ENCODE measurements around the gene SPR.
"Not testable (repeated sequence)": the region's sequence is repeated elsewhere in the genome, so short reads cannot be mapped to it uniquely, and the experiment has no call there.

The SPR gene

DNA sequence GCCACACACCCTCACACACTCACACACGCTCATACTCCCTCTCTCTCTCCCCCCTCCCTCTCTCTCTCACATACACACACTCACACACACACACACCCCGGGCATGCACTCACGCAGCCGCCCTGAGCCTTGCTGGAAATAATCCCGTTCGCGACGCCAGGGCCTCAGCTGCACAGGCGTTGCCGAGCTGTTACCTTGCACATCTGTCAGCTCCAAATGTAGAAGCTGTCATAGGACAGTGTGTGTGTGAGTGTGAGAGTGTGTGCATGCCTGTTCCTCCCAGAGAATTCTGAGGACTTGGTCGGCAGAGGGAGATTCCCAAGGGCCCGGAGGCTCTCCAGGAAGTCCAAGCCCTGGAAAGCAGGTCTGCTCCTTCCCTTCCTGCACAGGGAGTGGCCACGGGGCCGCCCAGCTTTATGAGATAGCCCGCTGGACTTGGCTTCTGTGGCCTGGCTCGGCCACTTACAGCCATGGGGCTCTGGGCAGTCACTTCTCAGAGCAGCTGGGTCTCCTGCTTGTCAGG, 8.6 kb downstream of the SPR start:
- H3K27me3 Mint-ChIP-seq (ENCODE audit: low read depth): peaks cover 32% of the 10 kb centered on the region
- H3K36me3 Mint-ChIP-seq (ENCODE audit: low read depth): no peaks in the 10 kb centered on the region

DNA sequence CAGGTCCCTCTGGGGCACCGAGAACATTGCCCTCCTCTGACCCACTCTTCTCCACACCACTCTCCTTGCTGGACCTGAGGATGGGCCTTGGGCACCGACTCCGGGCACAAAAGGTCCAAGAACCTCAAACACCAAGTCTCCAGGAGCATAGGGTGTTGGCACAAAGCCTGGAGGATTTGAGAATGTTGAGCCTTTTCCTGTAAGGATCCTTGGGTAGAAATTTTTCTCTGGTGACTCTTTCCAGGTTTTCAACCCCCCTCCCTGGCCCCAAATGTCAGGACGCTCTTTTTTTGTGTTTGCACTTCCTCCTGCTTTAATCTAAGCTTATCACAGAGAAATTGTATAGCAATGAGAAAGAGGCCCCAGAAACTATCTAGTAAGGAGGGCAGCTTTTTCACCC, 9.2 kb downstream of the SPR start:
- peaks cover 37% of the 10 kb centered on the region for H3K27me3 Mint-ChIP-seq (ENCODE audit: low read depth)

More for the DNA sequence above, 8.6 kb downstream of the SPR start:
- no peak overlapping the region for H3K27ac Mint-ChIP-seq
- H3K4me1 Mint-ChIP-seq (ENCODE audit: low read depth): peaks cover 1% of the 10 kb centered on the region
- H3K4me3 Mint-ChIP-seq: no peak overlapping the region
- H3K9me3 Mint-ChIP-seq: no peaks in the 10 kb centered on the region
- no peak for DNase-seq (ENCODE audit: low spot score)

DNA sequence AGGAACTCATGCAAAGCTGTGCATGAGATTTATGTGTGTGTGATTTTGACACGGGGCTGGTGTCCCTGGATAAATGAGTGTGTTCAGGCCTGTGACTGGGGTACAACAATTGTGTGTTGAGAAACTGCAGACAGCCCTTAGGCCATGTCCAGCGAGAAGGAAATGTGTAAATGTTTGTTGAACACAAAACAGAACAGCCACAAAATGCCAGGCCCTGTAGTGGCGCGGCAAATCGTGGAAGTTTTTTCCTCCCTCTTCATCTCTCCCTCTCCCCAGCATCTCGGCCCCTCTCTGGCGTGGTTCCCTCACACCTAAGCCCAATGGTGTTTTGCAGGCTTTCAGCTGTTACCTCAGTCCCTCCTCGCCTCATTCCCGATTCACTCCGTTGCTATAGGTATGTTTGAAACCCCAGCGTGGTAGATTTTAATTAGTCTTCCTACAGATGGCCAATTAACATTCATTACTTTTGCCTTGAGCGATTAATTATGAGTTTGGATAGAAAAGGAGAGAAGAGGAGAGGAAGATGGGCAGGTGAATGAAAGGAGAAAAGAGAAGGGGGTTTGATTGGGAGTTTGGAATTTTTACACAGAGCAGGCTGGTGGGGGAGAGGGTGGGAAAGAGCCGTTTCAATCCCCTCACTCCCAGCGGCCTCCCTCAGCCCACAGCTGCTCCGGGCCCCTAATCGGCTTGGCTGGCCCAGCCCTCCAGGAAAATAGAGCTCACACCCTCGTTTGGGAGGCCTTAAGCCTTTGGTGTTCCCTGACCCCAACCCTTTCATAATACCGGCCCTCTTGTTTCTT, 10.8 kb downstream of the SPR start:
- Mint-ChIP-seq H3K27me3 (ENCODE audit: low read depth) (peaks cover 48% of the 10 kb centered on the region), H3K36me3 (ENCODE audit: low read depth) (no peaks in the 10 kb centered on the region), H3K27ac (no peak overlapping the region), H3K4me1 (ENCODE audit: low read depth) (peaks cover 1% of the 10 kb centered on the region), H3K9me3 (no peaks in the 10 kb centered on the region), H3K4me3 (no peak overlapping the region)
- no peak for DNase-seq (ENCODE audit: low spot score)

More for the DNA sequence above, 9.2 kb downstream of the SPR start:
- DNase-seq (ENCODE audit: low spot score): no peak
- no peaks in the 10 kb centered on the region for H3K36me3 Mint-ChIP-seq (ENCODE audit: low read depth)
- H3K27ac Mint-ChIP-seq: no peak overlapping the region
- peaks cover 1% of the 10 kb centered on the region for H3K4me1 Mint-ChIP-seq (ENCODE audit: low read depth)
- no peaks in the 10 kb centered on the region for H3K9me3 Mint-ChIP-seq
- no peak overlapping the region for H3K4me3 Mint-ChIP-seq

DNA sequence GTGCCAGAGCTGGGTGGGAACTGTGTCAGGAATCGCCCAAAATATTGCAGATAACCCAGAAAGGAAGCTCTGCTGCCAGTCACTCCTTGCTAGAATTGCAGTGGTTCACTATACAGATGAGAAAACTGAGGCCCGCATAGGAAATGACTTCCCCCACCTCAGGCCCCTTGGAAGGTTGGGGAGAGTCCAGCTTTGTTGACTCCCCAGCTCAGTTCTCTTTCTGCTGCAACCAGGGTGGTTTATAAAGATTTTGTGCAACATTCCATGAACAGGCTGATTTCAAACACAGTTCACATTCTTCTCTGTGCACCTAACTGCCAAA, 11.3 kb downstream of the SPR start:
- Mint-ChIP-seq H3K36me3 (ENCODE audit: low read depth) (no peaks in the 10 kb centered on the region), H3K27ac (no peak overlapping the region), H3K4me3 (no peak overlapping the region), H3K9me3 (no peaks in the 10 kb centered on the region), H3K4me1 (ENCODE audit: low read depth) (peaks cover 1% of the 10 kb centered on the region), H3K27me3 (ENCODE audit: low read depth) (peaks cover 53% of the 10 kb centered on the region)
- DNase-seq (ENCODE audit: low spot score): no peak

DNA sequence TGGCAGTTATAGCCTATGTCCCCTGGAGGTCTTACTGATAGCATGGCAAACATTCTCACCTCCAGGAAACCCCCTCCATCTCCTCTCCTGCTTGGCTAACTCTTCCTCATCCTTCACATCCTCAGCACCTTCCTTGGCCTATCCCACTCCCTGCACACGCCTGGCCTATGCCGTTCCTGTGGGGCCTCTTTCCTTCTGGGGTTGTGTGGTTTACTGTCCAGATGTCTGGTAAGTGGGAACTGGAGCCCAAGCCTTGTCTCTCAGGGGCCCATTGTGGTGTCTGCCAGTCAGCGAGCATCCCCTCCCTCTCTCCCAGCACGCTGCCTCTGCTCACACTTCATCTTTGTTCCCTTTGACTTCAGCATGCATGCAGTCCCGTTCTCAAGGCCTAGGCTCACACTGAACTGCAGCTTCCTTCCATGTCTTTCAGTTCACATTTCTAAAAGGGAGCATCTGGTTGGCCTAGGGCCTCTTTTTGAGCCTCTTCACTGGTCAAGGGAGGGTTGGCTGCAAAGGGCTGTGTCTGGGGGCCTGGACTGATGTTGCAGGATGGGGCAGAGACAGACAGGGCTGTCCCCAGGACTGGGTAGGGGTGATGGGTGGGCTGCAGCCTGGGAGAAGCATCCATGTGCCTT, 13.1 kb downstream of the SPR start:
- no peaks in the 10 kb centered on the region for H3K36me3 Mint-ChIP-seq (ENCODE audit: low read depth)
- DNase-seq (ENCODE audit: low spot score): no peak
- H3K27me3 Mint-ChIP-seq (ENCODE audit: low read depth): peaks cover 61% of the 10 kb centered on the region
- H3K4me3 Mint-ChIP-seq: no peak overlapping the region
- peaks cover 1% of the 10 kb centered on the region for H3K4me1 Mint-ChIP-seq (ENCODE audit: low read depth)
- no peaks in the 10 kb centered on the region for H3K9me3 Mint-ChIP-seq
- no peak overlapping the region for H3K27ac Mint-ChIP-seq

DNA sequence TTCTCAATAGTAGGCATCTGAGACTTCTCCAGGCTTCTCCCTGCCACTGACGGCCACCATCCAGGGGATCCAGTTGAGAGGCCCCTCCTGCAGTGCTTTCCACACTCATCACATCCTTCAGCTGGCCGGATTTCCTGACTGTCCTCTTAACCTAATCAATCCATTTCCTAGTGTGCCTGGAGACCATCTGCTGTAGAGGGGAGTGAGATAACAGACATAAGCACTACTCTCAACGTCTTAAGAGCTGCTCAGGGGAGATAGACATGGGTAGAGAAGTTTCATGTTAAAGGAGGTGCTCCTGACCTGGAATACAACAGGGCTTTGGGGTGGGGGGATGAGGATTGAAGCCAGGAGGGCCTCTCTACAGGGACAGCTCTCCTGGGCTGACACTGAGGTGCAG, 14.2 kb downstream of the SPR start:
- Mint-ChIP-seq H3K9me3 (no peaks in the 10 kb centered on the region), H3K27me3 (ENCODE audit: low read depth) (peaks cover 64% of the 10 kb centered on the region), H3K27ac (no peak overlapping the region), H3K4me1 (ENCODE audit: low read depth) (no peaks in the 10 kb centered on the region), H3K36me3 (ENCODE audit: low read depth) (no peaks in the 10 kb centered on the region), H3K4me3 (no peak overlapping the region)
- no peak for DNase-seq (ENCODE audit: low spot score)

DNA sequence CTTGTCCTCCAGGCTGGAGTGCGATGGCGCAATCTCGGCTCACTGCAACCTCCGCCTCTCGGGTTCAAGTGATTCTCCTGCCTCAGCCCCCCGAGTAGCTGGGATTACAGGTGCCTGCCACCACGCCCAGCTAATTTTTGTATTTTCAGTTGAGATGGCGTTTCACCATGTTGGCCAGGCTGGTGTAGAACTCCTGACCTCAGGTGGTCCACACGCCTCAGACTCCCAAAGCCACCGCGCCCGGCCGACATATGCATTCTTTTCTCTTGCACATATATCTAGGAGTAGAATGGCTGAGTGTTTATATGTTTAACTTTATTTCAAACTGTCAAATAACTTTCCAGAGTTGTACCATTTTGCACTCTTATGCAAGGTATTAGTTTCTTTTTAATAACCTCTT, 20.2 kb downstream of the SPR start:
- peaks cover 76% of the 10 kb centered on the region for H3K27me3 Mint-ChIP-seq (ENCODE audit: low read depth)
- not testable (repeated sequence) for H3K9me3 Mint-ChIP-seq, H3K4me3 Mint-ChIP-seq

DNA sequence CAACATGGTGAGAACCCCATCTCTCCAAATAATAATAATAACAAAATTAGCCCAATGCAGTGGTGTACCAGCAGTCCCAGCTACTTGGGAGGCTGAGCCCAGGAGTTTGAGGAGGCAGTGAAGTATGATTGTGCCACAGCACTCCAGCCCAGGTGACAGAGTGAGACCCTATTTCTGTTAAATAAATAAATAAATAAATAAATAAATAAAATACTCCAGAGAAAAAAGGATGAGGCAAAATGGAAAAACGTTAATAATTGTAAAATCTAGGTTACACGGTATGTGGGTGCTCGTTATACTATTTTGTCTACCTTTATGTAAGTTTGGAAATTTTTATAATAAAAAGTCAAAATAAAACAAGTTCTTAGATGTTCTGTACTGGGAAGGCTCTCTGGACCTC, 21.5 kb downstream of the SPR start:
- Mint-ChIP-seq H3K36me3 (ENCODE audit: low read depth) (no peaks in the 10 kb centered on the region), H3K27ac (no peak overlapping the region), H3K9me3 (no peaks in the 10 kb centered on the region), H3K4me1 (ENCODE audit: low read depth) (no peaks in the 10 kb centered on the region), H3K4me3 (no peak overlapping the region), H3K27me3 (ENCODE audit: low read depth) (peaks cover 73% of the 10 kb centered on the region)
- no peak for DNase-seq (ENCODE audit: low spot score)

More for the DNA sequence above, 20.2 kb downstream of the SPR start:
- DNase-seq (ENCODE audit: low spot score); H3K4me1 Mint-ChIP-seq (ENCODE audit: low read depth); H3K36me3 Mint-ChIP-seq (ENCODE audit: low read depth); H3K27ac Mint-ChIP-seq: not testable (repeated sequence)

DNA sequence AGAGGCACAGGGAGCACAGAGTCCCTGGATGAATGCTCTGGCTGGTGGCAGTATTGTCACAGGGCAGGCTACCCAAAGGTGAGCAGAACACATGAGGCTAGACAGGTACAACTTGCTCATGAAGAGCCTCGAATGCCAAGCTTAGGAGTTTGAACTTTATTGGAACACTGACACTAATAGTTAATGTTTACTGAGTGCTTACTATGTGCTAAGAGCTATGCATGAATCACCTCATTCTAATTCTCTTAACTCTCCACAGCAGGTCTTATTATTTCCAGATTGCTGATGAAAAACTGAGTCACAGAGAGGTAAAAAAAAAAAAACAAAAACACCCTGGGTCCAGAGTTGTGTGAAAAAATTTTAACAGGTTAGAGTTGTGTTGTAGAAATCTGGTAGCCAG, 24.0 kb downstream of the SPR start:
- H3K36me3 Mint-ChIP-seq (ENCODE audit: low read depth): no peaks in the 10 kb centered on the region
- no peaks in the 10 kb centered on the region for H3K4me1 Mint-ChIP-seq (ENCODE audit: low read depth)
- no peak overlapping the region for H3K27ac Mint-ChIP-seq
- no peak for DNase-seq (ENCODE audit: low spot score)
- no peak overlapping the region for H3K4me3 Mint-ChIP-seq
- peaks cover 76% of the 10 kb centered on the region for H3K27me3 Mint-ChIP-seq (ENCODE audit: low read depth)
- H3K9me3 Mint-ChIP-seq: no peaks in the 10 kb centered on the region

DNA sequence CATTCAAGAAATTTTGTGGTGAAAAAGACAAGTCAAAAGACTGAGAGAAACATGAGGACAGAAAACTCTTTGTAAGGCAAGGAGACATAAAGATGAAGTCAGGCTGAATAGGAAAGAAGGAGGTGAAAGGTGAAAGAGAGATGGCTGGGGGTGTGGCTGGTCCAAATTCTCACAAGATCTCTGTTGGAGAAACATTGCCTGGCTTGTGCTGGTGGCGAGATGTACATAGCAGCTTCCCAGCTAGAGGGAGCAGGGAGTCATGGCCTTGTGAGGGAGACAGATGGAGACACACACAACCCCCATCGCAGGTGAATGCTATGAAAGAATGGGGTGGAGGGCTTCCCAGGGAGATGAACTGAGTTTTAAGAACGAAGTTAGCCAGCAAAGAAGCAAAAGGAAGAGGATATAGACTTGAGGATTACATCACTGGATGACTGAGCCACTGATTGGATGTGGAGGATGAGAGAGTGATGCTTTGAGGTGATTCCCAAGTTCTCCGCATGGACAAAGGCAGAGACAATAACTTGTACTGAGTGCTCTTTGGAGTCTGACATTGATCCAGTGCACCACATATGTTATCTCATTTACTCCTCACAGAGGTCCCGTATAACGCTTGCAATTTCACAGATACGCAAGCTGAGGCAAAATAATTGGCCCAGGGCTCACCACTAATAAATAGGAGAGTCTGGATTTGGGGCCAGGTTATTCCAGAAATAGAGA, 26.4 kb downstream of the SPR start:
- Mint-ChIP-seq H3K4me1 (ENCODE audit: low read depth) (peaks cover 4% of the 10 kb centered on the region), H3K4me3 (no peak overlapping the region), H3K36me3 (ENCODE audit: low read depth) (no peaks in the 10 kb centered on the region), H3K27ac (no peak overlapping the region), H3K9me3 (no peaks in the 10 kb centered on the region), H3K27me3 (ENCODE audit: low read depth) (peaks cover 76% of the 10 kb centered on the region)
- DNase-seq (ENCODE audit: low spot score): no peak

DNA sequence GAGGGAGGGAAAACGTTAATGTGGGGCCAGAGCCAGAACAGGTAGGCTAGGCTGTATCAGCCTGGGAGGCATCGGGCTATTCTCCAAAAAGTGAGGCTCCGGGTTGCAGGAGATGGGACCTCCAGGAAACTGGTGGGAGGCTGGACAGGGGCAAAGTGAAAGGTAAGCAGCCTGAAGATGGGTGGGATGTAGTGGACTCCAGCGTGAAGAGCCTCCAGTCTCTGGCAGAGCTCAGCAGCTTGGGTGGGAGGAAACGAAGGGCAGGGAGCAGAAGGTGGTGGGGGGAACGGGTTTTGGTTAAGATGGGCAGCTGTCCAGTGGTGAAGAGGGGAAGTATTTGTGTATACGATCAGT, 27.0 kb downstream of the SPR start:
- H3K4me1 Mint-ChIP-seq (ENCODE audit: low read depth): peaks cover 4% of the 10 kb centered on the region

DNA sequence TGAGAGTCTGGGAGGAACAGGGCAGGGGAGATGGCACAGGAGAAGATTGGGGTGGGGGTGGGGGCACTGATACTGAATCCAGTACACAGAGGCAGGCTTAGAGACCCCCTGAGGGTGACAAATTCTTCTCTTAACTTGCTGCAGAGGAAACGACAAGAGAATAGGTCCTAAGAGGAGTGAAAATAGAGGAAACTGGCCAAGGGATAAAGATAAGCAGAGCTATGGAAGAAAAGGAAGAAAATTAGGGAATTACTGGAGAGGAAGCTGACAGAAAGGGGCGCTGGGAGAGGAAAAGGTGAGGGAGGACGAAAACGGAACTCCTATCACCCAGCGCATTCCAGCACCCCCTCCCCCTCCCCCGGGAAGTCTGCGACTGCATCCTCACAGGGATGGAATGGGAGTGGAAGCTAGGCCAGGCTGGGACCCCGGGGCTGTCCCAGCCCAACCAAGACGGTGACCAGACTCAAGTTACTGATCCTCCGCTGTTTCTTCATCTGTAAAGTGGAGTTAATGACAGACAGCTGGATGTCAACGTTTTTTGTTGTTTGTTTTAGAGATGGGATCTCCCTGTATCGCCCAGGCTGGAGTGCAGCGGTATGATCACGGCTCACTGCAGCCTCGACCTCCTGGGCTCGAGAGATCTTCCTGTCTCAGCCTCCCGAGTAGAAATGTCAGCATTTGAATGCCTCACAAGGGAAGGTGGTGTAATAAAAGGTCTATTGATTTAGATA, 27.5 kb downstream of the SPR start:
- Mint-ChIP-seq H3K9me3 (no peaks in the 10 kb centered on the region), H3K4me1 (ENCODE audit: low read depth) (peaks cover 8% of the 10 kb centered on the region), H3K27me3 (ENCODE audit: low read depth) (peaks cover 79% of the 10 kb centered on the region), H3K27ac (peak overlapping the region; percentile 2), H3K4me3 (peak overlapping the region; percentile 6), H3K36me3 (ENCODE audit: low read depth) (no peaks in the 10 kb centered on the region)
- DNase-seq (ENCODE audit: low spot score): no peak

More for the DNA sequence above, 27.0 kb downstream of the SPR start:
- H3K9me3 Mint-ChIP-seq: no peaks in the 10 kb centered on the region
- no peaks in the 10 kb centered on the region for H3K36me3 Mint-ChIP-seq (ENCODE audit: low read depth)
- no peak for DNase-seq (ENCODE audit: low spot score)
- no peak overlapping the region for H3K27ac Mint-ChIP-seq
- no peak overlapping the region for H3K4me3 Mint-ChIP-seq
- peaks cover 79% of the 10 kb centered on the region for H3K27me3 Mint-ChIP-seq (ENCODE audit: low read depth)

DNA sequence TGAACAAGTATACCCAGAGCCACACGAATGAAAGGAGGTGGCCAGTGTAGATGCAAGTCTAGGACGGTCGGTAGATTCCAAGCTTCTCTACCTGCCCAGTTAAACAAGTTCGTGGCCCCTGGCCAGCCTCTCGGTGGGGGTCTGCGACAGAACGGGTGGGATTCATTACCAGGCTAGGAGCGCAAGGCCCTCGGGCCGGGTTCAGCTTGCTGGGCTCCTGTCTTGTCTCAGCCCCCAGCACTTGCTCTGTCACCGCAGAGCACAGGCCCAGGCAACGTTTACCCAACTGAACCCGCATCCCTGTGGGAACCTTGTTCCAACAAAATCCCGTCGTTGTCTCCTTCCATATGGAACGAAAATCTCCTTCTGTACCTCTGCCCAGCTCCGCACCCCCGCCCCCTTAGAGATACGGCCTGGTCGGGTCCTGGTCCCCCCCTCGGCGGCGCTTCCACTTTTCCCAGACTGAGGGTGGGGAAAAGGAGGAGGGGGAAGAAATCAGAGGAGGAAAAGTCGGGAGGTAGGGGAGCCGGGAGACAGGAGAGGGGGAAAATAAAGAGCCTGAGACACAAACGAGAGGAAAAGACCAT, 28.2 kb downstream of the SPR start:
- peak overlapping the region; percentile 2 for H3K27ac Mint-ChIP-seq
- H3K9me3 Mint-ChIP-seq: no peaks in the 10 kb centered on the region
- peak overlapping the region; percentile 6 for H3K4me3 Mint-ChIP-seq
- H3K36me3 Mint-ChIP-seq (ENCODE audit: low read depth): no peaks in the 10 kb centered on the region
- no peak for DNase-seq (ENCODE audit: low spot score)
- H3K4me1 Mint-ChIP-seq (ENCODE audit: low read depth): peaks cover 8% of the 10 kb centered on the region
- peaks cover 80% of the 10 kb centered on the region for H3K27me3 Mint-ChIP-seq (ENCODE audit: low read depth)
